DOHH2 (cell line): Measurements from ENCODE around the gene KIAA0586.

Experiments
- CTCF ChIP-seq: fragments of 200-600 bp; sonication (generic); IDR thresholded peaks from one replicate; pipeline ENCODE4 v1.5.1; 2014; ENCODE audit warnings: antibody characterized with exemption, mild to moderate bottlenecking, low read depth, low read length; ENCODE audit not compliant: poor library complexity, severe bottlenecking
- EZH2phosphoT487 ChIP-seq: fragments of 200-600 bp; sonication (generic); IDR thresholded peaks from 2 replicates; pipeline ENCODE4 v1.6.1; 2017; ENCODE audit warnings: borderline replicate concordance, mild to moderate bottlenecking, antibody characterized with exemption, low read length, moderate library complexity, mixed read lengths

DNA sequence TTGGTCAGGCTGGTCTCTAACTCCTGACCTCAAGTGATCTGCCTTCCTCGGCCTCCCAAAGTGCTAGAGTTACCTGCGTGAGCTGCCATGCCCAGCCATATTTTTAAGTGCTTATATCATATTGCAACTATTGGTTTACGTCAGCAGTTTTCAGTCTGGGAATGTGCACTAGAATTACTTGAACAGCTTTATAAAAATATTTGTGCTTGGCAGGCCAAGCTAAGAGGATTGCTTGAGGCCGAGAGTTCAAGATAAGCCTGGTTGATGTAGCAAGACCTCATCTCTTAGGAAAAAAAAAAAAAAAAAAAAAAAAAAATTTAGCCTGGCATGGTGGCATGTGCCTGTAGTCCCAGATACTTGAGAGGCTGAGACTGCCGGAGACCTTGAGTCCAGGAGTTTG is 17.1 kb downstream of the KIAA0586 start:
- TF ChIP-seq CTCF (no peak), EZH2phosphoT487 (no peak)
